Measurements from ENCODE around the gene BMPER.

The BMPER gene

GRCh38 chr7:34062341-34062740, 157.0 kb downstream of the BMPER start:
- no peak for DNase-seq (ENCODE audit: low read depth in 2 of 2)

DNA sequence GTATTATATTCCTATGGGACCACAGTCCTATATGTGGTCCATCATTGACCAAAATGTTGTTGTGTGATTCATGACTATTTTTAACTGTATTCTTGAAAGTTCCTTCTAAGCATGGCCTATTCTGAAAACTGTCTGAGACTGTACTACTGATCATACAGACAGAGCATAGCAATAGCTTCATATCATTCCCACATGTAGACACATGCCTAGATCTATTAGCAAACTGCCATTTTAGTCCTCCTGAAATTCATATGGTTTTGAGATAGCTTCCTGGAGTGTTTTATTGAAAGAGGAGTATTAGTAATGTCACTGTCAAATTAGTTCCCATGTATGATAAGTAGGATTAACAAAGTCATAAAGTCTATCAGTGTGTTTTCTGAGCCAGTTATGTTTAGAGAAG, 157.5 kb downstream of the BMPER start:
- DNase-seq (ENCODE audit: low read depth in 2 of 2) = no peak

GRCh38 chr7:34064519-34065158, 159.3 kb downstream of the BMPER start:
- DNase-seq (ENCODE audit: low read depth in 2 of 2) = no peak

- no peak for DNase-seq (ENCODE audit: low read depth in 2 of 2)
These were observed 161.1 kb downstream of the BMPER start for GRCh38 chr7:34066411-34066810.

DNA sequence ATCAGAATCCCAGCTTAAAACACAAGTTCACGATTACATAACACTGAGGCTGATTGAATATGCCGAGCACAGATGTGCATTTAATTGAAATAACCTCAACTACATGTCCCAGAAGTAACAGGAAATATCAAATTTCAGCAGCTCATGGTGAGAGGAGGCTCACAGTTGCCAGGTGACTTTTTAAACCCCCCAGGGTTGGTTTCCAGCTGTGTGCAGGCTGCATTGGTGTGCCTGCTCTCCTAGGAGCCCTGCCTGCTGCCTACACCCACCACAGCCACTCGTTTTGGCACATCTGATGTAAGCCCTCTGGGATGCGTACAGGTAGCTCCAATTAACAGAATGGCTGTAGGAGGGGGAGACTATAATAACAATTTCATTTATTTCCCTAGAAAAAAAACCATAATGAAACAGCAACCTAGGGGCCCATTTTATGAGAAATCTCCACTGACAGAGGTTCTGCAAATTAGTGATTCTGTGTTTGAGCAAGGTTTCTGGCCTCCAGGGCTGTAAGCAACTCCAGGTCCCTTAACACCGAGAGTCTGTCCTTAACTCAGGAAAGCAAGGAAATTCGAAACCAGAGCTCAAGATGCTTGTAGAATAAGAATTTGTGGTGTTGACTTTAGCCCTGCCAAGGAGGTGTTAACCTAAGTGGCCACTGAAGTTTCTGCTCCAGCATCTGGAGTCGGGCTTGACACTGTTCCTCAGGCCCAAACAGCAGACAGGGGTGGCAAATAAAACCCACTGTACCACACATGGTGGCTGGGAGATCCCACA, 161.9 kb downstream of the BMPER start:
- DNase-seq (ENCODE audit: low read depth in 2 of 2) = no peak

GRCh38 chr7:34069676-34070075, 164.3 kb downstream of the BMPER start:
- DNase-seq (ENCODE audit: low read depth in 2 of 2) = no peak

DNA sequence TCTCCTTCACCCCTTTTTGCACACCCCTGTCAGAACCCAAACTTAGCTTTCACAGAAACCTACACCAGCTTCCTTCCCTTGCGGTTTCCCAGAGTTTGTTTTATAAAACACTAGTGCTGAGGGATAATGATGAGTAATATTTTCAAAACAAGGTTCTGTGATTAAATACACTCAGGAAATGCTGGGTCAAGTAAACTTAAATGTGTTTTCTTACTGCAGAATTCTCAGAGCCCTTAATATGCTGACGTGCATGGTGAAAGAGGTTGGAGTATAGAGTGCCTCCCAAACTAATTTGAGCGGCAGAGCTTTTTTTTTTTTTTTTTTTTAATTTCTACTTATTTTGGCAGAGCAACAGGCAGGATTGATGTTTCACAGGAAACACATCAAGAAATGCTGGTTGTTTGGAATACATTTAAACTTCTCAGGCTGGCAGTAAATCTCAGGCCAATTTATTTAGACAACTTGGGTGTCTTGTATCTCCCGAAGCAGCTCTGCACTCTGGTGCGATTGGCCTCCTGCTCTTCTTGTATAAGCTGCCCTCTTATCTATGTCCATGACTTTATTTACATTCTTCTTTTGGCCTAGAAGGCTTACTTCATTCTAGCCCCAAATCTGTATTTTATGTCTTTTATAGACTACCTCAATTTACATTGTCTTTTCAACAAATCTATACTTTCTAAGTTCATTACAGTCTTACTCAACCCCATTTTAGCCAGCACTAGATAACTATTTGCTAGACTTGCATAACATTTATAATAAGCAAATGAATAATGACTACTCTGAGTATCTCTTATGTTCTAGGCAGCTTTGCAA, 165.4 kb downstream of the BMPER start:
- DNase-seq (ENCODE audit: low read depth in 2 of 2) = no peak

DNA sequence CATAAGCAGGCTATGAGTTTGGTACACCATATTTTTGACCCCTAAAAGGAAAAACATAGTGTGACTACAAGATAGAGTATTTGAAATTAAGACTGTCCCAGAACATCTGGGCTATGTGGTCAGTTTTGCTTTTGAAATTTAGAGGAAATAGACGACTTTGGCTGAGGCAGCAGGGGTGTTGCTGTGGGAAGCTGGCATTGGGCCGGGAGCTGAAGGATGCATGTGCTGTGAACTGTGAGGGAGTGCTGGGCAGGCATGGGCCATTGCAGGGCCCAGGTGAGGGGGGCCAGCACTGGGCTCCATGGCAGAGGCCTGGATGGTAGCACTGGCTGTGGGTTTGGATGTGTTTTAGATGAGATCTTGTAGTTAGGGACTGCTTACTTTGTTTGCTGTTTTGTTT, 168.3 kb downstream of the BMPER start:
- no peak for DNase-seq (ENCODE audit: low read depth in 2 of 2)

GRCh38 chr7:34074421-34074820, 169.1 kb downstream of the BMPER start:
- no peak for DNase-seq (ENCODE audit: low read depth in 2 of 2)

- no peak for DNase-seq (ENCODE audit: low read depth in 2 of 2)
These were observed 170.4 kb downstream of the BMPER start for GRCh38 chr7:34075523-34076370.

GRCh38 chr7:34077168-34077567, 171.8 kb downstream of the BMPER start:
- no peak for DNase-seq (ENCODE audit: low read depth in 2 of 2)

- DNase-seq (ENCODE audit: low read depth in 2 of 2) = no peak
These were observed 173.5 kb downstream of the BMPER start for GRCh38 chr7:34078864-34079263.

DNA sequence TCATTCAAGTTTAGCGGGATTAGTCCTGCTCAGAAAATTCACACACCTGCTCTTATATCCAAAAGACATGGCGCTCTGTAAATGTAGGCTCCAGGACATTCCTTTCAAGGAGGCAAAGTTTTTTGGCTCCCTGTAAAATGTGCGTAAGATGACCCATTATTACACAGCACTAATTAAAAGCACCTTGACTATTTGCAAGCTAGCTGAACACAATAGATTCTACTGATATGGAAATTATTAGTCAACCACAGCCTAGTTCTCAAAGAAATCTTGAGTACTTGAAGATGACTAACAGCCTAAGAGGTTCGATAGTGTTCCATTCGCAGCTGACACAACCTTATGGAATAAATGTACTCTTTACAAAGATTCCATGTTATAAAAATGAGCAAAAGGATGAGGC, 175.2 kb downstream of the BMPER start:
- no peak for DNase-seq (ENCODE audit: low read depth in 2 of 2)

DNA sequence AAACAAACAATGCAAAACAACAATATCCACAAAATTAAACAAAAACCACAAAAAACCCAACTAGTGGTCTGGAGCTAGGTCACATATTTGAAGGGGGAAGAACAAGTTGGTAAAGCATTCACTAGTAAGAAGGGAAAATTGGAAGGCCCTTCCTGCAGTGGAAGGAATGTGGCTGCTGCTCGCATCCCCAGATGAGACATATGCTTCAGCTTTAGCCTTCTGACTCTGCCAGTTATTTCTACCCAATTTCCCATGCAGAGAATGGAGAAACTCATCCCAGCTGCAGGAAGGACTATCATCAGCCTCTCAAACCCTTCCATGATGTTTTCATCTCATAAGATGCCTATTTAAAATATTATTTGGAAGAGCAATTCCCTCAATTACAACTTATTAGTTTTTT, 176.6 kb downstream of the BMPER start:
- DNase-seq (ENCODE audit: low read depth in 2 of 2) = no peak

- DNase-seq (ENCODE audit: low read depth in 2 of 2) = no peak
These were observed 178.1 kb downstream of the BMPER start for GRCh38 chr7:34083440-34083839.

DNA sequence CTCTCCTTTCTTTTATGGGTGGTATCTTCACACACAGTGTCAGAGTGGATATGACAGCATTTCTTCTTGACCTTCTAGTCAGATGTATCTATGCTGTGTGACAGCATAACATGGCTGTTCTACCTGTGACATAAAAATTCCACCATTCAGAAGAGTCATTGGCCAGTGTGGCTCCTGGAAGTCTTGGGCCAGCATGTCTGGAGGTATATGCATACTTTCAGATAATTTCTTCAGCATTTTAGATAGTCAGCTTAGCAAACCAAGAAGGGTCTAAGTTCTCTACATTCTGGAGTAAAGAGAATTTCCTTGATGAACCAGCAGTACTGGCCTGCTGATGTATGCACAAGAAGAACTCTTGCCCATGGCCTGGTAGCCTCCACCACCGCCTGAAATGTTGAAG, 179.3 kb downstream of the BMPER start:
- DNase-seq (ENCODE audit: low read depth in 2 of 2) = no peak

DNA sequence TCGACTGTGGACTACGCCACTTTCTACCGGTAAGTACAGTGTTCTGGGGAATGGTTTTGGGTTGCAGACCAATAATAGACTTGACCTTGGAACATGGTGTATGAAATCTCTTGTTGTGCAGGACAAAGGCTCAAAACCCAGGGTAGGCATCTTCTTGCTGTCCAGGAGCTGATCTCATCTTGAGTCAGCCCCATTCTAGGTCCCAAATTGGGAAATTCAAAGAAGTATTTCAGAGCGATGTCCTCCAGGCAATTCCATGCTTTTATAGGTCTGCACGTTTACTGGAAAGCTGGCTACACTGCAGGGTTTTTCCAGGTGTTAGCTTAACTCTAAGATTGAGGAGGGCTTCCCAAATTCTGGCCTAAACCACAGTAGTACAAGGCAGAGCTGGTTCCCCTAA, 180.7 kb downstream of the BMPER start:
- DNase-seq (ENCODE audit: low read depth in 2 of 2) = no peak

DNA sequence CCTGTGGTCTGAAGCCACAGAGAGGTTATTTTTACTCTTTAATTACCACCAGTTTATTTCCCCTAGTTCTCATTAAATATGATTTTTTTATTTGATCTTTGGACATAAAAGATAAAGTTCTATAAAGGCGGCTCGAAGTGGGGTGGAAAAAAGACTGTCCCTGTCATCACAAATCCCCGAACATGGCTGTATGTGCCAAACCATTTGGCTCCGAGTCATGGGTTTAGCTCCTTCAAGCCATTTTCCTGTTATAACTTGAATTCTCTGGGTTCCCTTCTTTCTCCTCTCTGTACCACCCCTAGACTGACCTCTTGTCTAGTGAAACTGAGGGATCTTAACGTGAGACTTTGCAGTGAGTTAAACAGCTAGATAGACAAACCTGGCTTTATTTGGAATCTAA, 181.6 kb downstream of the BMPER start:
- no peak for DNase-seq (ENCODE audit: low read depth in 2 of 2)

DNA sequence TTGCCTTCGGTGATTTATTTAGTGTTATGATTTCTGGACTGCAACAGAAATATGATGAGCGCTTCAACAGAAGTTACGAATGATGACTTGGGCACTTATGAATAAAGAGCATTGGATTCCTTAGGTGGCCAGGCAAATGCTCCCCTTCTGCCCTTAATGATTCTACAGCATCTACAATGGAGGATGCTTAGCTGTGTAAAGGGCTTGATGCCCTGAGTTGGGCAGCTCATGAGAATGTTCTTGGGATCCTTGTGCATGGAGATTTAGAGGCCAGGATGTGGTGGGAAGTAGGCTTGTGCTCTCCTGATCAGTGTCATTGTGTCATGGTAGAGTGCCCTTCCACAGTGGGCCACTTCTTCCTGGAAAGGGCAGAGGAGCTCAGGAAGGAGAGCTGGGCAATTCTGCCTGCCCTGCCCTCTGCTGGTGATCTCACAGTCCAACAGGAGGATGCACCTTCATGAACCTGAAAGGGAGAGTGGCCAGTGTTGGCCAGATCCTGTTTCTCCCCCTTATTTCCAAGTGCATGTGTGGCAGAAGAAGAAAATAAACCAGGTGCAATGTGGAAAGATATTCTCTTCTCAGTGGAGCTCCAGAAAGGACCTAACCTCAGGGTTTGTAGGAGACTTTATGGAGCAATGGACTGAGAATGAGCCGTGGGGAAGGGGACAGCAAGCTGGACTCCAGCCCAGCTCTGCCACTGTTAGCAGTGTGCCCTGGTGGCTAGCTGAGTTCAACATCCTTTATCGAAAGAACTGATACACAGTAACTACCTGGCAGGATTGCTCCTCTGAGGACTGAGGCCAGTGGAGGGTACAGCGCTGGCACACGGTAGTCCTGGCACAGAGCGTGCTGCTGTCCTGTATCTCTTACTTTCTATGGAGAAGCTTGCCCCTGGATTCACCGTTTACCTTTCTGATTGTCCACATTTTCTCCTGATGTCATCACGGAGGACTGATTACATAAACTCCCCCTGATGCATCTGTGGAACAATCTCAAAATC, 182.9 kb downstream of the BMPER start:
- DNase-seq (ENCODE audit: low read depth in 2 of 2) = no peak

DNA sequence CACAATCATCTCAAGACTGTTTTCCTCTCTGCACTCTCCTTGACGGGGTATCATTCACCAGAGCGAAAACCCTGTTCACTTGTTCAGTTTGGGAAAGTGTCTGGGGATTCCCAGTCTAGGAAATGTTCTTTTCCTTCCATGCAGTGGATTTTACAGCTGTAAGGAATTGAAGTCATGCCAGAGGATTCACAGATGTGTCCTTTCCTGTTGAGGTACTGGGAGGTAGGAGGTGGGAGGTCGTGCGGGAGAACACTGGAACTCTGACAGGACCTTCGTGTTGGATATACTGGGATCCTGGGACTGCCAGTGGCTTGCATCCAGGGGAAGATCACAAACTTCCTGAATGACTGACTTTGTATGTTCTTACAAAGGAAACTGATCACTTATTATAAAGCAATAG, 185.5 kb downstream of the BMPER start:
- DNase-seq (ENCODE audit: low read depth in 2 of 2) = no peak
